HG03558 (cell line): ENCODE results near the gene AAK1.
"Not testable (repeated sequence)": the region's sequence is repeated elsewhere in the genome, so short reads cannot be mapped to it uniquely, and the experiment has no call there.

Experiments
- ATAC-seq: cut with Tn5 transposase; IDR thresholded peaks from one replicate; pipeline ENCODE4 v1.9.1; 2021; ENCODE audit warnings: moderate number of reproducible peaks; ENCODE audit not compliant: unreplicated experiment; ENCODE audit errors: extremely low read depth

Gene AAK1

GRCh38 chr2:69628325-69629021 is 15.1 kb downstream of the AAK1 start:
- ATAC-seq: no peak

DNA sequence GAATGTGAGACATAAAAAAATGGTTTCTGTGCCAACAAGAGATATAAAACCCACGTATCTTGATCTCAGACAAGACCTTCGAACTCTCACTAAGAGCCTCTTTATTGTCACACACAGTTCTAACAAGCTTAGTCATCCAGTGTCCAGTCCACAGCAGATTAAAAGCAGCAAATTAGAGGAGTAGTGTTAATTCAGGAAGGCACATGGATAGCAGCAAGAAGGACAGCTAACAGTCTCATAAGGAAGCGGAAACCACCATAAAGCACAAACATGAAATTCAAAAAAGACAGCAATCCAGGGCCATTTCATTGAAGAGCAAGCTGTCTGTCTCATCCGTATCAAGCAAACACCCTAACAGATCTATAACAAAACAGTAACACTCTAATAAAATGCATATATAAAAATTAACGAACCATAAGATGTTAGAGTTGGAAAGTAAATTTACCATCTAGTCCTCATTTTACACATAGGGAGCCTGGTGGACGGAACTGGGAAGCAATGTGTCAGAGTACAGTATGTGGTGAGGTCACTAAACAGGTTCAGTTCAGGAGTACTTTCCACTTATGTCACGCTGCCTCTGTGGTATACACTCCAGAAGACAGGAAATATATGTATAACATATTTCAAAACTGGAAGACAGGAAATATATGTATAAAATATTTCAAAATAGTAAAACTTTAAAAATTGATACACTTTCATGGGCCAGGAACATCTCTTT is 18.3 kb downstream of the AAK1 start:
- no peak for ATAC-seq

GRCh38 chr2:69624611-69625010 is 18.9 kb downstream of the AAK1 start:
- no peak for ATAC-seq

DNA sequence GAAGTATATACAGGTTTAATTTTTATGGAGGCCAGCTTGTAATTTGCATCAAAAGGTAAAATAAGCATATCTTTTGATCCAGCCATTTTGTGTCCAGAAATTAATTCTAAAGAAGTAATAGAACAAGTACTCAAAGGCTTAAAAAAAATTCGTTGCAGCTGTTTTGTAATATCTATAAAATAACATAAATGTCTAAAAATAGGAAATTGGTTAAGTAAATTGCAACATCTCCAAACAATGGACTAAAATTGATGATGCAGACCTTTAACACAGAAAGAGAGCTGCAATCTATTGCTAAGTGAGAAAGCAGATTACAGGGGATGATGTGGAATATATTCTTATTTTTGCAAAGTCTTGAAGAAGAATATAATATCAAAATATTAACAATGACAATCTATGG is 19.4 kb downstream of the AAK1 start:
- ATAC-seq: no peak

DNA sequence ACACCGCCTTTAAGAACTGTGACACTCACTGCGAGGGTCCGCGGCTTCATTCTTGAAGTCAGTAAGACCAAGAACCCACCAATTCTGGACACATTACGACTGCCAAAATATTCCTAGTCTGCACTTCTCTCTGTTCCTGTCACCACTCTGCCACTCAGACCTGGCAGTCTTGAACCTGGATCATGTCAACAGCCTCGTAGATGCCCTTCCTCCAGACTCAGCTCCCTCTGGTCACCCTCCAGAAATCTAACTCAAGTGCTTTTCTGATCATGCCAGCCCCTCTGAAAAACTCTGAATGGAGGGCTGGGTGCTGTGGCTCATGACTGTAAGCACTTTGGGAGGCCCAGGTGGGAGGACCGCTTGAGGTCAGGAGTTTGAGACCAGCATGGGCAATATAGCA is 20.3 kb downstream of the AAK1 start:
- ATAC-seq: no peak

- not testable (repeated sequence) for ATAC-seq
Observed at GRCh38 chr2:69622805-69623204, 20.7 kb downstream of the AAK1 start.

- ATAC-seq: not testable (repeated sequence)
Observed at GRCh38 chr2:69622017-69622540, 21.5 kb downstream of the AAK1 start.

GRCh38 chr2:69621440-69621839 is 22.1 kb downstream of the AAK1 start:
- no peak for ATAC-seq

- ATAC-seq: no peak
Observed at GRCh38 chr2:69620870-69621269, 22.7 kb downstream of the AAK1 start.

GRCh38 chr2:69619725-69620124 is 23.8 kb downstream of the AAK1 start:
- ATAC-seq: no peak

DNA sequence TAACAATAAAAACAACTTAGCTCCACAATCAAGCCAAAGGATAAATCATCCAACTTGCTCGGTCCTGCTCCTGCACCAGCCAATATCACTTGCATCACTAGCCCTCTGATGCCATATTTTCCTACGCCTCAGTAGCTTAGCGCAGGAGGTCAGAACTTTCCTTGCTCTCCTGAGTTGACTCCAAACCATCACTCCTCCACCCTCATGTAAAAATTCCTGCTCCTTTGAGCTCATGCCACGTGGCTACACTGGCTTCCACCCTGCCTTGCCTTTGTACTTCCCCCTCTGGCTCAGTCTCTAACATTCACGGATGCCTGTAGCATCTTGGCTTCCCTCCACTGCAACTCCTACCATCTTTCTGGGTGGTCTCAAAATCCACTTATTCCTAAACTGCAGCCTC is 25.2 kb downstream of the AAK1 start:
- ATAC-seq: no peak

DNA sequence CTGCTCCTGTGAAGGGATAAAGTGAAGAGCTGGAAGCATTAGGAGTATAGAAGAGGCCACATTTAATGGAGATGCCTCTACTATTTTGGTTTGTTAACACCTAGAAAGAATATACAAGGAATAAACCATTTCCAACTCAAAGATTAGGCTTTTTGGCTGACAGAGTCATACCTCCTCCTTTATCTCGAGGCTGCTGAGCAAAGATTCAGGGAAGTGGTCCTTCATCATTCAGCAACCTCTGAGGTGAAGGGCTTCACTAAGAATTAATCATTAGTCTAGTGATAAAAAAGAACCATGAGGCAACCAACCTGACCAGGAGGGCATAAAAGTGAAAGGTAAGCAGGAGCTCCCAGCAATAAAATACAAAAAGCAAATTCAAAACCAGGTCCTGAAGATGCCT is 25.8 kb downstream of the AAK1 start:
- ATAC-seq: no peak

GRCh38 chr2:69616755-69617154 is 26.8 kb downstream of the AAK1 start:
- no peak for ATAC-seq

DNA sequence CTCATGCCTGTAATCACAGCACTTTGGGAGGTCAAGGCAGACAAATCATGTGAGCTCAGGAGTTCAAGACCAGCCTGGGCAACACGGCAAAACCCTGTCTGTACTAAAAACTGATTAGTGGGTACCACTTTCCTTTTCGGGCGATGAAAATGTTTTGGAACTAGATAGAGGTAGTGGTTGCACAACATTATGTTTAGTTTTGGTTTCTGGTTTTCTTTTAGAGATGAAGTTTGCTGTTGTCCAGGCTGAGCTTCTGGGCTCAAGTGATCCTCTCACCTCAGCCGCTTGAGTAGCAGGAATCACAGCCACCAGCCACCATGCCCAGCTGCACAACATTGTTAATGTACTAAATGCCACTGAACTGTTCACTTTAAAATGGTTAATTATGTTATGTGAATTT is 27.6 kb downstream of the AAK1 start:
- ATAC-seq: no peak

DNA sequence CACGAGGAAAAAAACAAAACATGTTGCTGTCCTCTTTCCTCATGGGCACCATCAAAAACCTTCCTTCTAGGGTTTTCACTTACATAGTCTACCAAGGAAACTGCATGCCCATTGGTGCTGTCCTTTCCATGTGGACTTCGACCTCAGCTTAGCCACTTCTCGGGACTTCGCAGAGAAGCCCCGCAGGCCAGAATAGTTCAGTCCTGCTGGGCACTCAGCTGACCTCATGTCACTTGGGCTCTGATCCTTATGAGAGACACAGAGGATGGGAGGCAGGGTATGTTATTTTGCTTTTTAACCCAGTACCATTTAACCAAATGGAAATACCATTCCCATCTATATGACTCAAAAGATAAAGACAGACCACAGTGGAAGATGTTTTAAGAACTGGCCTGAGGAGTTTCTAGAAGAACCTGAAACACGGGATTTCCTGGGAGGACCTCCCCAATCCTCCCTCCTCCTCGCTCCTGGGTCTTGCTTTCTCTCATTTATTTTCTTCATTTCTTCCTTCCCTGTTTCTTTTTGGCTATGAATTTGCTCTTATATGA is 28.4 kb downstream of the AAK1 start:
- ATAC-seq: no peak

GRCh38 chr2:69612707-69613106 is 30.8 kb downstream of the AAK1 start:
- no peak for ATAC-seq

- ATAC-seq: no peak
Observed at GRCh38 chr2:69612200-69612599, 31.3 kb downstream of the AAK1 start.

DNA sequence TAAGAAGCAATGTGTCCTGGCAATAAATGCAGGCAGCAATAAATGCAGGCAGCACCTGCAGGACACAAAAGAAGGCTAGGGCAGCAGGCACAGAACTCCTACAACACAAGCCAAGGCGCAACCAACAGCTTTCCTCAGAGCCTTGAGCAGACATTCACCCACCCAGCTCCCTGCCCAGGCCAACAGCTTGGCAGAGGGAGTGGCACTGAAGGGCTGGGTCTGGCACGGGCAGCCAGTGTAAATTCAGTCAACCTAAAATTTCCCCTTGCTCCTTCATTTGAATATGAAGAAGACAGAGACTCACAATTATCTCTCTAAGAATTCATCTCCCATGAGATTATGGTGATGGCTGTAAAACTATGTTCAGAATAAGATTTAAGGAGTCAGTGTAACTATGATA is 35.4 kb downstream of the AAK1 start:
- ATAC-seq: no peak

DNA sequence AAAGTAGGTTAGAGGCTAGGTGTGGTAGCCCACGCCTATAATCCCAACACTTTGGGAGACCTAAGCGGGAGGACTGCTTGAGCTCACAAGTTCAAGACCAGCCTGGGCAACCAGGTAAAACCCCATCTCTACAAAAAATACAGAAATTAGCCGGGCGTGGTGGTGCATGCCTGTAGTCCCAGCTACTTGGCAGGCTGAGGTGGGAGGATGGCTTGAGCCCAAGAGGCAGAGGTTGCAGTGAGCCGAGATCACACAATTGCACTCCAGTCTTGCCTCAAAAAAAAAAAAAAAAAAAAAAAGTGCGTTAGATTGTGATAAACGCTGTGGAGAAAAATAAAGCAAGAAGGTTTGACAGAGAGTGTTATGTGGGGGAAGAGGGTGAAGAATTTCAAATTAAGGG is 36.8 kb downstream of the AAK1 start:
- ATAC-seq: not testable (repeated sequence)

DNA sequence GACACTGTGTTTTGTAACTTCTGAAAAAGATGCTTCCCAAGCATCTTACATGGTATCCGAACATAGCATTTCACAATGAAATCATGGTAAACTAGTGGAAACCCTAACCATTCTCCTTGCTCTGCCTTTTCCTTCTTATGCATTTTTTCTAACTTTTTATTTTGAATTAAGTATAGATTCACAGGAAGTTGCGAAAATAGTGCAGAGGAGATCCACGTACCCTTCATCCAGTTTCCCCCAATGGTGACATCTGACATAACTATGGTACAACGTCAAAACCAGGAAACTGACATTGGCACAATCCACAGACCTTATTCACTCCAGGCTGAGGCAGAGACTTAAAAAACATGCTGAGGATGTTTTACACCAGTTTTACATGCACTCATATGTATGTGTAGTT is 38.3 kb downstream of the AAK1 start:
- no peak for ATAC-seq

- no peak for ATAC-seq
Observed at GRCh38 chr2:69604836-69605235, 38.7 kb downstream of the AAK1 start.
